ENCODE data around the gene MAP1LC3C. TPM values are rescaled to one million over a fixed set of nuclear protein-coding genes. Genes with fewer than 3 reads are reported as not detected.

MAP1LC3C gene
- total and polyA plus RNA-seq, 10 of the 15 experiments (the other 5 are each of a cell fraction or from before 2014, with no cell fraction given), result 0.19 TPM; not detected in 9

- no peak for TF ChIP-seq DPF2 (IDR thresholded peaks at IDR 0.05)
- no peak for TF ChIP-seq BHLHE40 (IDR thresholded peaks at IDR 0.05; ENCODE audit: borderline replicate concordance in 1 of 2, low read depth in 2 of 2, low read length in 1 of 2)
- TF ChIP-seq NFYA (IDR thresholded peaks at IDR 0.05; ENCODE audit: borderline replicate concordance, low read depth, low read length), result no peak
- TF ChIP-seq MYB (IDR thresholded peaks at IDR 0.05; ENCODE audit: borderline replicate concordance, low read depth, low read length), result no peak
- TF ChIP-seq NFIC (IDR thresholded peaks at IDR 0.05; ENCODE audit: low read depth, low read length), result no peak
- no peak for TF ChIP-seq ZSCAN29 (IDR thresholded peaks at IDR 0.05)
- no peak for TF ChIP-seq NR2C1 (IDR thresholded peaks at IDR 0.05)
- TF ChIP-seq E4F1 (IDR thresholded peaks at IDR 0.05; ENCODE audit: borderline replicate concordance, partially characterized antibody), result no peak
- no peak for TF ChIP-seq ASH2L (IDR thresholded peaks at IDR 0.05; ENCODE audit: borderline replicate concordance, low read depth)
- no peak for TF ChIP-seq IKZF2 (IDR thresholded peaks at IDR 0.05)
- no peak for TF ChIP-seq WRNIP1 (IDR thresholded peaks at IDR 0.05; ENCODE audit: borderline replicate concordance, low read depth, low read length)
- no peak for TF ChIP-seq FOS (IDR thresholded peaks at IDR 0.05; ENCODE audit: borderline replicate concordance, extremely low read depth, insufficient read length)
- no peak for TF ChIP-seq EZH2 (IDR thresholded peaks at IDR 0.05; ENCODE audit: borderline replicate concordance, control insufficient read depth, low read depth, low read length)
- no peak for TF ChIP-seq RELA (IDR thresholded peaks at IDR 0.05; ENCODE audit: borderline replicate concordance, partially characterized antibody)
- TF ChIP-seq SMAD1 (IDR thresholded peaks at IDR 0.05; ENCODE audit: low read depth, partially characterized antibody), result no peak
- no peak for TF ChIP-seq SUPT20H (IDR thresholded peaks at IDR 0.05; ENCODE audit: borderline replicate concordance, control insufficient read depth, low read depth, low read length)
- TF ChIP-seq SIX5 (IDR thresholded peaks at IDR 0.05; ENCODE audit: low read depth, low read length, severe bottlenecking), result no peak
- no peak for TF ChIP-seq USF2 (IDR thresholded peaks at IDR 0.05; ENCODE audit: borderline replicate concordance, low read depth, low read length)
- TF ChIP-seq PKNOX1 (IDR thresholded peaks at IDR 0.05), result no peak
- TF ChIP-seq ZBTB33 (IDR thresholded peaks at IDR 0.05), result no peak
Measured at GRCh38 chr1:241963722-241964121, 35.2 kb downstream of the MAP1LC3C start.

More at GRCh38 chr1:241963722-241964121, 35.2 kb downstream of the MAP1LC3C start:
- H3K4me1 ChIP-seq (ENCODE audit: control insufficient read depth, insufficient read depth, low read length), result no peaks in the 10 kb centered on the region
- no peak for ATAC-seq
- in situ Hi-C loops (cut with MboI) (no loop called here), intact Hi-C loops (cut with micrococcal nuclease; ENCODE audit: unreplicated experiment) (no loop called here)
- H3K27ac ChIP-seq (ENCODE audit: control insufficient read depth, insufficient read depth), result no peak overlapping the region
- no peak overlapping the region for H3K9ac ChIP-seq (ENCODE audit: control insufficient read depth, insufficient read depth, low read length)
- H3K4me3 ChIP-seq, result no peak overlapping the region
- DNase-seq (ENCODE audit: low read depth, low spot score), result no peak
- no peaks in the 10 kb centered on the region for H3K79me2 ChIP-seq (ENCODE audit: control insufficient read depth, insufficient read depth, low read length)
- ChIA-PET CTCF (no interaction called here), SMC1A (ENCODE audit: uncharacterized antibody, unreplicated experiment) (no interaction called here), RAD21 (ENCODE audit: unreplicated experiment) (no interaction called here), POLR2A (no interaction called here)
- H2AFZ ChIP-seq (ENCODE audit: control insufficient read depth, low read depth, low read length), result no peak overlapping the region
- no TSS peak for BruUV-seq (replicated peaks)
- no peak overlapping the region for H3K4me2 ChIP-seq (ENCODE audit: control insufficient read depth, insufficient read depth)
- H3K36me3 ChIP-seq (ENCODE audit: control insufficient read depth in 2 of 2, insufficient read depth in 2 of 2, low read length in 1 of 2), result no peaks in the 10 kb centered on the region
- no peaks in the 10 kb centered on the region for H4K20me1 ChIP-seq (ENCODE audit: control insufficient read depth, insufficient read depth)
- no peaks in the 10 kb centered on the region for H3K9me3 ChIP-seq (replicated peaks; ENCODE audit: control insufficient read depth, insufficient read depth, low read length)
- no peaks in the 10 kb centered on the region for H3K27me3 ChIP-seq (replicated peaks in 1 of 2; ENCODE audit: control insufficient read depth in 2 of 2, insufficient read depth in 2 of 2, low read length in 1 of 2)
- no peak for FAIRE-seq
